Osteoblast (primary cell): Measurements from ENCODE around the gene CCDC112. TPM values are rescaled to one million over a fixed set of nuclear protein-coding genes. Genes with fewer than 3 reads are reported as not detected.
"Not testable (repeated sequence)": the region's sequence is repeated elsewhere in the genome, so short reads cannot be mapped to it uniquely, and the experiment has no call there.

ENCODE experiments used
- DNase-seq: peaks from one replicate; pipeline ENCODE4 v3.0.0; 2011; ENCODE audit warnings: low spot score, mixed read lengths; ENCODE audit not compliant: insufficient read length; ENCODE audit errors: missing footprints
- H2AFZ ChIP-seq: 2 replicates; pipeline ENCODE4 v1.6.0; 2011; ENCODE audit warnings: mild to moderate bottlenecking, low read length
- H3K27ac ChIP-seq: 2 replicates; pipeline ENCODE4 v1.5.1; 2011; ENCODE audit warnings: mild to moderate bottlenecking, low read depth, low read length, moderate library complexity
- H3K27me3 ChIP-seq: 2 replicates; pipeline ENCODE4 v1.6.0; 2012; ENCODE audit warnings: mild to moderate bottlenecking, control low read depth, inconsistent platforms, low read length, moderate library complexity; ENCODE audit not compliant: insufficient read depth
- H3K36me3 ChIP-seq: 2 replicates; pipeline ENCODE4 v1.5.1; 2011; ENCODE audit warnings: mild to moderate bottlenecking, low read length, control low read depth, moderate library complexity; ENCODE audit not compliant: insufficient read depth
- H3K4me1 ChIP-seq: 2 replicates; pipeline ENCODE4 v1.5.1; 2011; ENCODE audit warnings: mild to moderate bottlenecking, low read length, control low read depth, moderate library complexity; ENCODE audit not compliant: insufficient read depth
- H3K4me2 ChIP-seq: 2 replicates; pipeline ENCODE4 v1.6.0; 2011; ENCODE audit warnings: mild to moderate bottlenecking, low read length; ENCODE audit not compliant: insufficient read depth
- H3K4me3 ChIP-seq: fragments of 200-600 bp; sonication (generic); 3 replicates; pipeline ENCODE4 v1.5.1; 2012; ENCODE audit warnings: mild to moderate bottlenecking, low read length, inconsistent platforms; ENCODE audit not compliant: insufficient read depth
- H3K79me2 ChIP-seq: 2 replicates; pipeline ENCODE4 v1.6.0; 2012; ENCODE audit warnings: mild to moderate bottlenecking, low read length, control low read depth, inconsistent platforms; ENCODE audit not compliant: insufficient read depth
- H3K9me3 ChIP-seq: 2 replicates; pipeline ENCODE4 v1.5.1; 2011; ENCODE audit warnings: low read depth, low read length, control low read depth
- H4K20me1 ChIP-seq: 2 replicates; pipeline ENCODE4 v1.6.0; 2012; ENCODE audit warnings: mild to moderate bottlenecking, low read length, control low read depth; ENCODE audit not compliant: insufficient read depth
- CTCF ChIP-seq: IDR thresholded peaks from 2 replicates; pipeline ENCODE4 v1.5.1; 2011; ENCODE audit warnings: mild to moderate bottlenecking, low read depth, low read length, moderate library complexity; ENCODE audit errors: extremely low read depth
- total RNA-seq: library from RNA; depleted of rRNA; stranded (reverse); fragments of >200 nt; gene quantifications from 2 replicates; pipeline ENCODE4 v1.2.3, GENCODE V29; 2012

Gene CCDC112
- total RNA-seq, 1 donor: 4.7 TPM

DNA sequence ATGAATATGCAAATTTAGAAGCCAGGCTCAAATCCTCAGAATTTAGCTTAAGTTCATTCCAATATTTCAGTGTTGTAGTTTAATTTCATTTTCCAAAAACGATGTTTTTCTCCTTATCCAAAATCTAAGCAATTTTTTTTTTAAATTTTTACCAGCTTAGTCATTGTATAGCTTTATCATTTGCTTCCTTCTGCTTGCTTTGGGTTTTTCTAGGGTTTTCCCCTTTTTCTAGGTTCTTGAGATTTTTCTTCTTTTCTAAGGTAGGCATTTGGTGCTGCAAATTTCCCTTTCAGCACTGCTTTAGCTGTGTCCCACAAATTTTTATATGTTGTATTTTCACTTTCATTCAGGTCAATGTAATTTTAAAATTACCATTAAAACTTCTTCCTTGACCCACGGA, 34.4 kb upstream of the CCDC112 start:
- Histone ChIP-seq H3K79me2 (no peaks in the 10 kb centered on the region), H3K4me2 (no peak overlapping the region), H3K36me3 (no peaks in the 10 kb centered on the region), H3K27me3 (no peaks in the 10 kb centered on the region), H3K9me3 (no peaks in the 10 kb centered on the region), H4K20me1 (no peaks in the 10 kb centered on the region), H3K4me3 (no peak overlapping the region), H3K27ac (no peak overlapping the region), H2AFZ (no peak overlapping the region), H3K4me1 (no peaks in the 10 kb centered on the region)
- DNase-seq: no peak
- TF ChIP-seq CTCF: no peak

DNA sequence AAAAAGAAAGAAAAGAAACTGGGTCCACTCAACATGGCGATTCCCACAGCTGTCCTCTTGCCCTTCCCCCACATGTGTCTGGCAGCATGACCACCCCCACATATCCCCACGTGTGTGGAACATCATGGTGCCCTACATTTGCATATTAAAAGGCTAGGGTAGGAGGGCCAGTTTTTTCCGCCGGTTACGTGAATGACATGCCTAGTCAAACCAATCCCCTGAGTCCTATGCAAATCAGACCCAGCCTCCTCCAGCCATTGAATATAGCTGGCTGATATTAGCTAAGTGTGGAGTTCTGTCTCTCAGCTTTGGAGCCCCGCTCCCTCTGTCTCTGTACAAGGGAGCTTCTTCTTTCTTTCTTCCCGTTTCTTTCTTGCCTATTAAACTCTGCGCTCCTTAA, 33.0 kb upstream of the CCDC112 start:
- H3K27me3 ChIP-seq: no peaks in the 10 kb centered on the region
- H3K79me2 ChIP-seq: no peaks in the 10 kb centered on the region
- no peaks in the 10 kb centered on the region for H3K36me3 ChIP-seq
- no peaks in the 10 kb centered on the region for H4K20me1 ChIP-seq
- H3K27ac ChIP-seq: no peak overlapping the region
- H2AFZ ChIP-seq: no peak overlapping the region
- H3K4me3 ChIP-seq: no peak overlapping the region
- no peaks in the 10 kb centered on the region for H3K9me3 ChIP-seq
- no peaks in the 10 kb centered on the region for H3K4me1 ChIP-seq
- TF ChIP-seq CTCF: no peak
- no peak for DNase-seq
- no peak overlapping the region for H3K4me2 ChIP-seq

- H4K20me1 ChIP-seq, H3K9me3 ChIP-seq, H3K4me2 ChIP-seq, DNase-seq, H2AFZ ChIP-seq, H3K4me1 ChIP-seq, H3K27ac ChIP-seq, H3K27me3 ChIP-seq, H3K4me3 ChIP-seq, H3K36me3 ChIP-seq, H3K79me2 ChIP-seq: not testable (repeated sequence)
These were observed 32.3 kb upstream of the CCDC112 start for GRCh38 chr5:115328617-115329274.

- DNase-seq: no peak
- H2AFZ ChIP-seq: no peak overlapping the region
- no peak overlapping the region for H3K4me2 ChIP-seq
- no peak overlapping the region for H3K4me3 ChIP-seq
- no peak overlapping the region for H3K27ac ChIP-seq
- H3K79me2 ChIP-seq: no peaks in the 10 kb centered on the region
- no peak for TF ChIP-seq CTCF
- H3K27me3 ChIP-seq: no peaks in the 10 kb centered on the region
- no peaks in the 10 kb centered on the region for H3K36me3 ChIP-seq
- H3K4me1 ChIP-seq: peaks cover 3% of the 10 kb centered on the region
- no peaks in the 10 kb centered on the region for H3K9me3 ChIP-seq
- H4K20me1 ChIP-seq: no peaks in the 10 kb centered on the region
These were observed 29.0 kb upstream of the CCDC112 start for GRCh38 chr5:115325296-115325959.
